Thoracic aorta (tissue), 2 donors: ENCODE data around the gene ZBTB40. TPM values are rescaled to one million over a fixed set of nuclear protein-coding genes. Genes with fewer than 3 reads are reported as not detected.

ENCODE experiments used
- ATAC-seq: fragments of 150-250 bp; one replicate; pipeline ENCODE4 v1.8.0; 2017; ENCODE audit warnings: low read depth; ENCODE audit not compliant: insufficient number of reproducible peaks, low FRiP score
- DNase-seq: peaks from one replicate; pipeline ENCODE4 v3.0.0-alpha.2; 2020; ENCODE audit warnings: low spot score
- H3K27ac ChIP-seq, 2 donors: fragments of 200-600 bp; sonication (generic); 1 replicate in 1 of 2; 2 replicates in 1 of 2; pipeline ENCODE4 v1.5.1; 2016; ENCODE audit warnings: mild to moderate bottlenecking in 2 of 2, moderate library complexity in 2 of 2
- H3K27me3 ChIP-seq: fragments of 200-600 bp; sonication (generic); replicated peaks from 2 replicates; pipeline ENCODE4 v1.6.0; 2016; ENCODE audit warnings: mild to moderate bottlenecking; ENCODE audit not compliant: insufficient read depth
- H3K36me3 ChIP-seq: fragments of 200-600 bp; sonication (generic); one replicate; pipeline ENCODE4 v1.5.1; 2016
- H3K4me1 ChIP-seq, 2 donors: fragments of 200-600 bp; sonication (generic); 1 replicate in 1 of 2; 2 replicates in 1 of 2; pipeline versions ENCODE4 v1.5.1 to v1.6.0; 2016; ENCODE audit warnings: low read depth in 2 of 2, mild to moderate bottlenecking in 1 of 2; ENCODE audit not compliant: control insufficient read depth in 1 of 2
- H3K4me3 ChIP-seq: fragments of 200-600 bp; sonication (generic); 2 replicates; pipeline ENCODE4 v1.5.1; 2016; ENCODE audit warnings: mild to moderate bottlenecking
- H3K9me3 ChIP-seq: fragments of 200-600 bp; sonication (generic); 2 replicates; pipeline ENCODE4 v1.5.1; 2016
- total RNA-seq, 2 donors: library from RNA; depleted of rRNA; stranded (reverse); fragments of >200 nt; gene quantifications; one replicate each; pipeline versions ENCODE4 v1.1.0 to v1.2.3, GENCODE V29; 2016
- TF ChIP-seq, protein P1 (sequence below): fragments of 200-600 bp; sonication (generic); IDR thresholded peaks from one replicate; pipeline ENCODE4 v1.5.1; 2019; ENCODE audit warnings: antibody characterized with exemption

Gene ZBTB40
- total RNA-seq, 2 donors from 2014 or later: 30.4 to 36.4 TPM

GRCh38 chr1:22566161-22566560 is 114.5 kb downstream of the ZBTB40 start:
- Histone ChIP-seq H3K27me3 (peaks cover 3% of the 10 kb centered on the region), H3K27ac (no peak overlapping the region), H3K4me3 (no peak overlapping the region), H3K4me1 (peaks cover 0 to 10% of the 10 kb centered on the region in 2 donors), H3K36me3 (no peaks in the 10 kb centered on the region), H3K9me3 (no peaks in the 10 kb centered on the region)
- ATAC-seq (no peak), DNase-seq (no peak)
- TF ChIP-seq, protein P1, sequence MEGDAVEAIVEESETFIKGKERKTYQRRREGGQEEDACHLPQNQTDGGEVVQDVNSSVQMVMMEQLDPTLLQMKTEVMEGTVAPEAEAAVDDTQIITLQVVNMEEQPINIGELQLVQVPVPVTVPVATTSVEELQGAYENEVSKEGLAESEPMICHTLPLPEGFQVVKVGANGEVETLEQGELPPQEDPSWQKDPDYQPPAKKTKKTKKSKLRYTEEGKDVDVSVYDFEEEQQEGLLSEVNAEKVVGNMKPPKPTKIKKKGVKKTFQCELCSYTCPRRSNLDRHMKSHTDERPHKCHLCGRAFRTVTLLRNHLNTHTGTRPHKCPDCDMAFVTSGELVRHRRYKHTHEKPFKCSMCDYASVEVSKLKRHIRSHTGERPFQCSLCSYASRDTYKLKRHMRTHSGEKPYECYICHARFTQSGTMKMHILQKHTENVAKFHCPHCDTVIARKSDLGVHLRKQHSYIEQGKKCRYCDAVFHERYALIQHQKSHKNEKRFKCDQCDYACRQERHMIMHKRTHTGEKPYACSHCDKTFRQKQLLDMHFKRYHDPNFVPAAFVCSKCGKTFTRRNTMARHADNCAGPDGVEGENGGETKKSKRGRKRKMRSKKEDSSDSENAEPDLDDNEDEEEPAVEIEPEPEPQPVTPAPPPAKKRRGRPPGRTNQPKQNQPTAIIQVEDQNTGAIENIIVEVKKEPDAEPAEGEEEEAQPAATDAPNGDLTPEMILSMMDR: no peak

DNA sequence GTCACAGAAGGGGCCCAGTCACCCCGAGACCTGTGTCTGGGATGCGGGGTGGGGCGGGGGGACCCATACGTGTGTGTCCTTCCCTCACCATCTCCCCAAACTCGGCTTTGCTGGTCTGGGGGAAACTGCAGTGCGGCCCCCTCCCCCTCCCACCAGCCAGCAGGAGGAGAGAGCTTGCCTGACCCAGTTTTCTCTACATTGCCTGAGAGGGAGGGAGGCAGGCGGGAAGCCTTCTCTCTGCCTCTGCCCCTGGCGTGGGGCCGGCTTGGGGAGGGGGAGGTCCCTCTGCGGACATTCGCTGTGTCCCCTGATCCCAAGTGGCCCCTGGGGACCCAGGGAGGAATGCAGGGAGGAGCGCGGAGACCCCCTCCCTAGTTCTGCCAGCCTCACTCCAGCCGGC is 115.5 kb downstream of the ZBTB40 start:
- Histone ChIP-seq H3K9me3 (no peaks in the 10 kb centered on the region), H3K27me3 (peaks cover 3% of the 10 kb centered on the region), H3K36me3 (no peaks in the 10 kb centered on the region), H3K4me3 (no peak overlapping the region), H3K4me1 (peaks cover 0 to 10% of the 10 kb centered on the region in 2 donors), H3K27ac (no peak overlapping the region)
- no peak for DNase-seq
- TF ChIP-seq, protein P1: no peak
- no peak for ATAC-seq

DNA sequence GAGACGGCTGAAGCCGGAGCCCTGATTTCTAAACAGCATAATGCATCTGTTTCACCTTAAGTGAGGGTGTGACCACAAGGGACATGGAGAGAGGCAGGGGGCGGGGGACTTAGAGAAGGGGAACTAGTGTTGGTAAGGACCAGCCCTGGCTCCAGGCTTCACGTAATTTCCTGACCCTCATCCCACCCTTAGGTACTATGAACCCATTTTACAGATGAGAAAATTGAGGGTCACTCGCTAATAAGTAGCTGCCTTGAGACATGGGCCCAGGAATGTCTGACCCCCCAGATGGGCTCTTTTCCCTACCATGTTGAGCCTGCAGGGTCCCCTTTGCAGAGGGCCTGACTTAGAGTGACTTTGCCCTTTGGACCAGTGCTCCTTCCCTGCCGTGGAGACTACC is 116.3 kb downstream of the ZBTB40 start:
- no peaks in the 10 kb centered on the region for H3K36me3 ChIP-seq
- H3K27ac ChIP-seq: no peak overlapping the region
- TF ChIP-seq, protein P1: no peak
- no peak overlapping the region for H3K4me3 ChIP-seq
- no peak for DNase-seq
- ATAC-seq: no peak
- H3K27me3 ChIP-seq: no peaks in the 10 kb centered on the region
- H3K9me3 ChIP-seq: no peaks in the 10 kb centered on the region
- peaks cover 0 to 8% of the 10 kb centered on the region in 2 donors for H3K4me1 ChIP-seq

DNA sequence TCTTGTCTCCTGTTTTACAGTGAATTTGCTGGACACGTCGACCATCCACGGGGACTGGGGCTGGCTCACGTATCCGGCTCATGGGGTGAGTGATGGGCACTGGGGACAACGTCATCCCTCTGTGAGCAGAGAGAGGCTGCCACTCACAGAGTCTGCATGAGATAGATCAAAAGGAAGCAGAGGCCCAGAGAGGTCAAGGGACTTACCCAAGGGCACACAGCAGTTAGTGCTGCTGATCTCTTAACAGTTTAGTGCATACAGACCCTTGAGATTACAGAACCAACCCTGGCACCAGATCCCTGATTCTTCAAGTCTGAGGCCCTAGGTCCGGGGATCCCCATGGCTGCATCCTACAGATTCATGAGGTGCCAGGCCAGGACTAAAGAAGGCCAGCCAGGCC is 117.6 kb downstream of the ZBTB40 start:
- H3K27me3 ChIP-seq: no peaks in the 10 kb centered on the region
- H3K9me3 ChIP-seq: no peaks in the 10 kb centered on the region
- H3K4me1 ChIP-seq: peaks cover 0 to under 1% of the 10 kb centered on the region in 2 donors
- ATAC-seq: no peak
- TF ChIP-seq, protein P1: no peak
- no peak for DNase-seq
- H3K4me3 ChIP-seq: no peak overlapping the region
- no peak overlapping the region for H3K27ac ChIP-seq
- H3K36me3 ChIP-seq: no peaks in the 10 kb centered on the region

DNA sequence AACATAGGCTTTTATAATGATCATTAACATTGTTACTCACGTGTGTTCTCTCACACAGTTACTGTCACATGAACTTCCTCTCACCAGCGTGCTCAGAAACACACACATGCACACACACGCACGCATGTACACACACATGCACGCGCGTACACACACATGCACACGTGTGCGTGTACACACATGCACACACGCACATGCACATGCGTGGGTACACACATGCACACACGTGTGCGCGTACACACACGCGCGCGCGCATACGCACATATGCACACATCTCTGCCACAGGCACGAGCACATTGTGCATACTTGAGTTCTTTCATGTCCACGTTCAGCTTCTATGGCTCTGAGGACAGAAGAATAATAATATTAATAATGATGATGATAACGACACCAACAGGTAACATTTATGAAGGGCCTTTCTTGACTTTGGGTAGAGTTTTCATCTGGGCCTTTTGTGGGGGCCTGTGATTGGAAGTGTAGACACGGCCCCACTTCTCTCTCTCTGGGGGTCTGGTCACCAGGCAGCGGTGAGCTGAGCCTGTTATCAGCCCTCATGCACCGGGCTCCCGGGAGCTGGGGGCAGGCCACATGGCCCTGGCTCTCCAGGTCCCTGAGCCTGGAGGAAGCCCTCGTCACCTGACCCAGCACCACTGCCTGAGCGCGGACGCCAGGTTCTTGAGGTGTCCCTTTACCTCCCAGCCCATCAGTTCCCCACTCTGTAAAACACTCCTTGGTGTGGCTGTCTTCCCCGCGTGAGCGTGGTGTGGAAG is 118.7 kb downstream of the ZBTB40 start:
- TF ChIP-seq, protein P1: no peak
- Histone ChIP-seq H3K36me3 (no peaks in the 10 kb centered on the region), H3K9me3 (no peaks in the 10 kb centered on the region), H3K27me3 (no peaks in the 10 kb centered on the region), H3K4me3 (no peak overlapping the region), H3K4me1 (no peaks in the 10 kb centered on the region), H3K27ac (no peak overlapping the region)
- no peak for DNase-seq
- ATAC-seq: no peak
